Activated CD8-positive, alpha-beta memory T cell treated with anti-CD3 and anti-CD28 coated beads for 24 hours (primary cell): Measurements from ENCODE around the gene SRSF8.
"Not testable (repeated sequence)": the region's sequence is repeated elsewhere in the genome, so short reads cannot be mapped to it uniquely, and the experiment has no call there.

Experiments
- DNase-seq: peaks from one replicate; pipeline ENCODE4 v3.0.0-alpha.2; 2020

The SRSF8 gene, protein sequence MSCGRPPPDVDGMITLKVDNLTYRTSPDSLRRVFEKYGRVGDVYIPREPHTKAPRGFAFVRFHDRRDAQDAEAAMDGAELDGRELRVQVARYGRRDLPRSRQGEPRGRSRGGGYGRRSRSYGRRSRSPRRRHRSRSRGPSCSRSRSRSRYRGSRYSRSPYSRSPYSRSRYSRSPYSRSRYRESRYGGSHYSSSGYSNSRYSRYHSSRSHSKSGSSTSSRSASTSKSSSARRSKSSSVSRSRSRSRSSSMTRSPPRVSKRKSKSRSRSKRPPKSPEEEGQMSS

DNA sequence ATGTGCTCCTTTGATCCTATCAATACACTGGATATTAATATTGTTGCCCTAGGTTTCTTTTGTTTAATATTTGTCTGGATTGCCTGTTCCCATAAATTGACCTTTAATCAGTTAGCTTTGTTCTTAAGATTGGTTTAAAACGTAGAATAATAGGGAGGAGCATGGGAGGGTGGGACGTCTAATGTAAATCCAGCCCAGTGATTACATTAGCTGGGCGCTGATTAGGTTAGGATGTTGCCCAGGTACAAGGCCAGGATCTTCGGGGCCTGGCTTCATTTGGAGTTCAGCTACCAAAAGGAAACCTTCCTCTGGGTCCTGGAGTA lies at the start of gene SRSF8:
TSS of gene SRSF8 (plus strand) at position 204 of the 323 bp plus-strand sequence. CDS start 308 bp downstream, outside the sequence.
- no peak for DNase-seq

DNA sequence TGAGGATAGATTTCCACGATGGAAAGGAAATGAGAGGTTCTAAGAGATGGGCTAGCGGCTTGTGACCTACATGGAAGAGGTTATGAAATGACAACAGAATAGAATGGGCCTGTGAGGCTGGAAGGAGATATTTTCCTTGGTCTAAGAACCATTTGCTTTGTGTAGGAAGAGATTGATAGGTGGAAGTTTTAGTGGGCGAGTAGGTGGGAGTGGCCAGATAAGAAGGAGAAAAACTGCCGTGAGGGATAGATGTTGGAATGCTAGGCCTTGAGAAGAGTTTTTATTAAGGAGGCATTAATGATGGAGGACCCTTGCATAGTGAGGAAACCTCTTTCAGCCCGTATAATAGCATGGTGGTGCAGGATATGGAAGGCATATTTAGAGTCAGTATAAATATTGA lies 45.3 kb upstream of the SRSF8 start:
- not testable (repeated sequence) for DNase-seq

DNA sequence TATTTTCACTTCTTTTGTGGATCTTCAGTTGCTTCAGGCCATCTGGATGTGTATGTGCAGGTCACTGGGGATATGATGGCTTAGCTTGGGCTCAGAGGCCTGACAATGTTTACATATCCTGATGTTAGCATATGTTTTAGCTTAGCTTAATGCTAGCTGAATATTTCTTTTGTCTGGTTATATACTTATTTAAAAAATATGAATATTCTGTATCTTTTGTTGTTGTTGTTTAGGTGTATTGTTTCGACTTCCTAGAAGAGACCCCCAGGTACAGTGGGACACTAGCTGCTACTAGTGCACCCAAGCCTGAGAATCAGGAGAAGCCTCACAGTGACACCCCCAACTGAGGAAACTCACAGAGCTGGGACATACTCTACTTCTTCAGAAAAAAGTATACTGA lies 41.8 kb upstream of the SRSF8 start, which contains the start of gene KDM4E:
TSS of gene KDM4E (plus strand) at position 301 of the 400 bp plus-strand sequence. CDS start 300 bp downstream, outside the sequence.
- no peak for DNase-seq

DNA sequence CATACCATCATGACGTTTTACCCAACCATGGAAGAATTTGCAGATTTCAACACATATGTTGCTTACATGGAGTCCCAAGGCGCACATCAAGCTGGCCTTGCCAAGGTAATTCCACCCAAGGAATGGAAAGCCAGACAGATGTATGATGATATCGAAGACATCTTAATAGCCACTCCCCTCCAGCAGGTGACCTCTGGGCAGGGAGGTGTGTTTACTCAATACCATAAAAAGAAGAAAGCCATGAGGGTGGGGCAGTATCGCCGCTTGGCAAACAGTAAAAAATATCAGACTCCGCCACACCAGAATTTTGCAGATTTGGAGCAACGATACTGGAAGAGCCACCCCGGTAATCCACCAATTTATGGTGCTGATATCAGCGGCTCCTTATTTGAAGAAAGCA lies 41.1 kb upstream of the SRSF8 start:
- DNase-seq: not testable (repeated sequence)

DNA sequence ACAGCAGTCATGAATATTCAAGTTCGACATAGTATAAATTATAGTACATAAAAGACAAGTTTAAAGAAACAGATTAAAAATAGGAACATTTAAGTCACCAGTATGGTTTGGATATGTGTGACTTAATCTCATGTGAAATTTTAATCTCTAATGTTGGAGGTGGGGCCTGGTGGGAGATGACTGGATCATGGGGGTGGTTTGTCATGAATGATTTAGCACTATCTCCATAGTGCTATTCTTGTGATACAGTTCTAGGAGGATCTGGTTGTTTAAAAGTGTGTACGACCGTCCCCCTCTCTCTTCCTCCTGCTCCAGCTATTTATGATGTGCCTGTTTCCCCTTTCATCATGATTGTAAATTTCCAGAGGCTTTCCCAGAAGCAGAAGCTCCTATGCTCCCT lies 38.4 kb upstream of the SRSF8 start:
- no peak for DNase-seq

DNA sequence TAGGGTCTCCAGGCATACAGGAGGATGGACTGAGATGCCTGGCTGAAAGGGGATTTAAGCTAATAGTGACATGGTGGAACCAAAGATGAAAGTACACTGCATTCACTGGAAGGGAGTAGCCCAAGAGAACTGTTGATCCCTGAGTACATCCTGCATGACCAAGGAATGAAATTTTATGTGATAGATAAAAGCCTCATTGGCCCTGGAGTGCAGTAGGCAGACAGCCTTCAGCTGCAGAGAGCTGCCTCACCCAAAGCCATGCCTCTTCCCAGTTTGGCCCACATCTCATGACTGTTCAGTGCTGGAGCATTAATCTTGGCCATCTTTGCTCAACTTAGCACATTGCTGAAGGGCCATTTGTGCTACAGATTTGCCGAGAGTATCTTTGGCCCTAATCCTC lies 33.7 kb upstream of the SRSF8 start:
- no peak for DNase-seq

DNA sequence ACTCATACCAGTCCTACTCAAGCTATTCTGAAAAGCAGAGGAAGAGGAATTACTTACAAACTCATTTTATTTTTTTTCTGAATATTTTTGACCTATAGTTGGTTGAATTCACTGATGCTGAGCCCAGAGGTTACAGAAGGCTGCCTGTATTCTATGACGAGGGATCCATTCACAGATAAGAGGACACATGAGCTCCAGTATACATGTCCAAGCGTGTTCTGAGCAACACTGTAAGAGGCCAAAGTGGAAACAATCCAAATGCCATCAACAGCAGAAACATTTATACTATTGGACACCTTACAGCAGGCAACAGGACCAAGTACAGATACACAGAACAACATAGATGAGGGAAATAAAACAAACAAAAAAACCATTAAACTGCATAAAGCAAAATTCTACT lies 31.4 kb upstream of the SRSF8 start:
- DNase-seq: no peak

DNA sequence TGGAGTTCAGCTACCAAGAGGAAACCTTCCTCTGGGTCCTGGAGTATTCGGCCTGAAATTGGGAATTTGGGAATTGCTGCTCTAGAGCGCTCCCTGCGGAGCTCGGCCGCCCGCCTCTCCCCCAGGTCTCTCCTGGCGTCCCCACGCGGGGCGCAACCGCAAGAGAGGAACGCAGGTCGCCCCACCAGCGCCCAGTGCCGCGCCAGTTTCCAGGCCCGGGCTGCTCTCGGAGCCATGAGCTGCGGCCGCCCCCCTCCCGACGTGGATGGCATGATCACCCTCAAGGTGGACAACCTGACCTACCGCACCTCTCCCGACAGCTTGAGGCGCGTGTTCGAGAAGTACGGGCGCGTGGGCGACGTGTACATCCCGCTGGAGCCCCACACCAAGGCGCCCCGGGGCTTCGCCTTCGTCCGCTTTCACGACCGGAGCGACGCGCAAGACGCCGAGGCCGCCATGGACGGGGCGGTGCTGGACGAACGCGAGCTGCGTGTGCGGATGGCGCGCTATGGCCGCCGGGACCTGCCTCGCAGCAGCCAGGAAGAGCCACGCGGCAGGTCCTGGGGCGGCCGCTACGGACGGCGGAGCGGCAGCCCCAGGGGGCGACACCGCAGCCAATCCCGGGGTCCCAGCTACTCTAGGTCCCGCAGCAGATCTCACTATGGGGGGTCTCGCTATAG lies 29.2 kb upstream of the SRSF8 start:
- not testable (repeated sequence) for DNase-seq

DNA sequence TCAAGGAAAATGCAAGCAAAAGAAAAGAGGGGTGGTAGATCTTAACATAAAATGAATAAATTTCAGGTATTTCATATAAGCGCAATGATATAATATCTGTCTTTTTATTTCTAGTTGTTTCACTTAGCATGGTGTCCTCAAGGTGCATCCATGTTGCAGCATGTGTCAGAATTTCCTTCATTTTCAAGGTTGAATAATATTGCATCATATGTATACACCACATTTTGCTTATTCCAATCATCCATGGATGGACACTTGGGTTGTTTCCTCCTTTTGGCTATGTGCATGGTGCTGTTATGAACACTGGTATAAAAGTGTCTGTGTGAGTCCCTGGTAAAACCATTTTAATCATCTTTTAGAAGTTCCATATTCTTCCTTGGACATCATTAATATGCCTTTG lies 24.5 kb upstream of the SRSF8 start:
- DNase-seq: no peak

DNA sequence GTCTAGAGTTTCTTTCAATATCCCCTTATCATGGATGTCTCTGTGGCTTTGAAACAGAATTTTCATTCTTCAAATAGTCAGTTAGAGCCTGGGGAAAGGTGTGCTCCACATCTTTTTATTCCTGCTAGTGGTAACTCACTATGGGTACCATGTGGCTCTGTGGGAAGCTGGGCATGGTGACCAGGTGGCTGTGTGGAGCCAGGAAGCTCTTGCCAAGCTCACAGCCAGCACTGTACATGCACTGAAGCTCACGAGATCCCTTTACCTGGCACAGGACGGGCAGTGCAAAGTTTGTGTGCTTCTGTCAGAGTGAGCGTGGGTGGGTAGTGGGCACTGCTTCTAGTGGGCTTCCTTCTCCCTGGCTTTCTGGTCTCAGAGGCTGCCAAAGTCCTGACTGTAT lies 23.8 kb upstream of the SRSF8 start:
- no peak for DNase-seq

DNA sequence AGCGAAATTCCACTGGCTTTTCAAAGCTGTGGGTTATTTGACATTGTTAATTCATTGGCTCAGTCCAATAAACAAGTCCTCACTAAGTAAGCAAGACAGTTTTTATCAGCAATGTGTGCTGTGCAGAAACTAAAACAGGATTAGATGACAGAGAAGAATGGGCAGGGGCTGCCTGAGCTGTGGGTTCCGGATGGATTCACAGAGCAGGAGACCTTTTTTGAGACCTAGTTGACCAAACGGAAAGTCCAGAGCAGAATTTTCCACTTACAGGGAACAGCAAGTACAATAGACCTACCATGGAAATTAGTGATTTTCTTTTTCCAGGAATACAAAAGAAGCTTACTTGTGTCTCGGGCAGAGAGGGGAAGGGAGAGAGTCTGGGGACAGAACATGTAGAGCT lies 22.7 kb upstream of the SRSF8 start:
- no peak for DNase-seq

DNA sequence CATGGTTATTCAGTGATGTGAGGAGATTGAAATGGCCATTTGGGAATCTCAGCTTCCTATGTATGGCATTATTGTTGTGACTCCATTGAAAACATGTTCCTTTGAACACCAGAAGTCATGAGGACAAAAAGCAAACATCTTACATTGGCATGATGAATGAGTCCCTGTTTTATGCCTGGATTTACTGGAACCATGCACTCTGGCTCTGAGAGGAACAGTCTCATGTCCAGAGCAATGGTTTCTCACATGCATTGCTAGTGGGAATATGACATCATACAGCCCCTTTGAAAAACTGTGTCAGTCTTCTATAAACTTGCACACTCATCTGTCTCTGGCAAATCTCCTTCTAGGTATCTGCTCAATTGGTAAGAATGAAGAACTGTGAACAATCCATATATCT lies 20.9 kb upstream of the SRSF8 start:
- DNase-seq: no peak

DNA sequence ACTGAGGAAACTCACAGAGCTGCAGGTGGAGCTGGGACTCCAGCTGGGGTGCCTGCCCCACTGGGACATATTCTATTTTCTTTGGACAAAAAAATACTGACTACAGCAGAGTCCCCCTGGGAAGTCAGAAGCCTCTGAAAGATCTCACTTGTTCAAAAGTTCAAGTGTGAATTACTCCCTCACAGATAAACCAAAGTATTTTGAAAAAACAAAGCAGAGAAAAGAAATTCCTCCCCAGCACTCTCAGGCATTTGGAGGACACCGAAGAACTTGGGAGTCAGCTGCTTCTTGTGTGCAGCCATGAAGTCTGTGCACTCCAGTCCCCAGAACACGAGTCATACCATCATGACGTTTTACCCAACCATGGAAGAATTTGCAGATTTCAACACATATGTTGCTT lies 17.6 kb upstream of the SRSF8 start, which contains the start of gene KDM4F:
TSS of gene KDM4F (plus strand) at position 301 of the 400 bp plus-strand sequence.
- DNase-seq: not testable (repeated sequence)

DNA sequence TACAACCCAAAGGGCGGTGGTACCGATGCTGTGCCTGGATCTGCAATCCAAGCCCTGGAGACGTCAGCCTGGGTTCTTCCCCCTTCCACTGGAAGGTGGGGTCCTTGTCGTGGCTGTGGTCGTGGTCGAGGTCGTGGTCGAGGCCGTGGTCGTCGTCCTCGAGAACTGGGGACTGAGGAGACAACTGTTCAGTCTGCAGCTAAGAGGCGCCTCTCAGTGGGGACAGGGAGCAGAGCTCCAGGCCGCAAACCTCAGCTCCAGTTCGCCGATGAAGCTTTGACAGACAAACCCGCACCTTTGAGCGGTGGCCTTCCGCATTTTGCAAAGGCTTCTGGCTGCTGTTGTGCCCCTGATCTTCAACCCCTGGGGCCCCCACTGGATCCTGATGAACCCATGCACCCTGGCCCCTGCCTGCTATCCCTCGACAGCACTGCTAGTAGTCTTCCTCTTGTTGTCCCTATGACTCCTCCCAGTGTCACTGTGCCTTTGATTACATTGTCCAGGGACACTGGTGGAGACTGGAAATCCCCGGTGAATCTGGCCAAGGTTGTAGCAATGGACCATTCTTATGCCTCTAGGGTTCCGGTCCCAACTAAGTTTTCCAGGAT lies 16.0 kb upstream of the SRSF8 start:
- DNase-seq: no peak

DNA sequence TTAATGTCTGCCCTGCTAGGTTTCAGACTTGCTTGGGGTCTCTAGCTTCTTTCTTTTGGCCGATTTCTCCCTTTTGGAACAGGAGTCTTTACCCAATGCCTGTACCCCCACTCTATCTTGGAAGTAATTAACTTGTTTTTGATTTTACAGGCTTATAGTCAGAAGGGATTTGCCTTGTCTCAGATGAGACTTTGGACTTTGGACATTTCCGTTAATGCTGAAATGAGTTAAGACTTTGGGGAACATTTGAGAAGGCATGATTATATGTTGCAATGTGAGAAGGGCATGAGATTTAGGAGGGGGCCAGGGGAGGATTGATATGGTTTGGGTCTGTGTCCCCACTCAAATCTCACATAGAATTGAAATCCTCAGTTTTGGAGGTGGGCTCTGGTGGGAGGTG lies 12.4 kb upstream of the SRSF8 start:
- DNase-seq: no peak

DNA sequence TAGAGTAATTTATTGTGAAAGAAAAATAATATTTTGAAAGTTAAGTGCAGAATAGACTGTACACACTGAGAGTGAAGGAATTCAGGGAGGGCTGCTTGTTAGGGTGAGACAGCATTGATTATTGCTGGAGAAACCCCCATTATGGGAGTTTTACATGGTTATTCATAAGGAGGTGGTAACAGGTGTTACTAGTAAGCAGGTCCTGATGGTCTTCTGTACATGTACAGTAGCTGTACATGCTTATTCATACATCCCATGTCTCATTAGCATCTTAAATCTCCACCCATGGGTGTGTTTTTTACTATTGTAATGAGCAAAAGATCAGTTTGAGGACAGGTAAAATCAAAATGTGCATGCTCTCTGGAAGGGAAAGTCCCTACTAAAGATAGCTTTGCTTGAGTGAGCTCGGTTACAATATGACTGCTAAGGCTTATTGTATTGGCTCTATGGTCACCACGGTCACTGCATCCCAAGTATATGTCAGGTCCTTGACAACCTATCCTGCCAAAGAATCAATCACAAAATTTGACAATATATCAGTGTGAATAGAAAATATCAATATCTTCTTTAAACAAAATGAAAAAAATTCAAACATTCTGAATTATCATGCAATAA lies 11.3 kb upstream of the SRSF8 start:
- no peak for DNase-seq

DNA sequence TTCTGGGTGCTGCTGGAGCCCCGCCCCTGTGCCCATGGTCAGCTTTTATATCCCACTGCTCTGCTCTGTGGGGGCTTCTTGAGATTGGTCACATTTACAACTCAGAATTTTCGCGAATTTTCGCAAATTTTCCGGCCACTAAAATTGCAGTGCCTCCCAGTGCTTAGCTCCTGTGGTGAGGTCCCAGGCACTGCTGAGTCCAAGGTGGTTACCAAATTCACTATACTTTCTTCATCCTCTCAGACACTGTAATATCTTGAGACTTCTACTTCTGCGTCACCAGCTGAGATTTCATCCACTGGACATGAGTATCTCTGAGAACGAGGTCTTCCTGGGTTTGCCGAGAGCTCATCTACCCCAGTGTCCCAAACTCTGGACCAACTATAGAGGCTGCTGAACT lies 8.8 kb upstream of the SRSF8 start:
- no peak for DNase-seq

DNA sequence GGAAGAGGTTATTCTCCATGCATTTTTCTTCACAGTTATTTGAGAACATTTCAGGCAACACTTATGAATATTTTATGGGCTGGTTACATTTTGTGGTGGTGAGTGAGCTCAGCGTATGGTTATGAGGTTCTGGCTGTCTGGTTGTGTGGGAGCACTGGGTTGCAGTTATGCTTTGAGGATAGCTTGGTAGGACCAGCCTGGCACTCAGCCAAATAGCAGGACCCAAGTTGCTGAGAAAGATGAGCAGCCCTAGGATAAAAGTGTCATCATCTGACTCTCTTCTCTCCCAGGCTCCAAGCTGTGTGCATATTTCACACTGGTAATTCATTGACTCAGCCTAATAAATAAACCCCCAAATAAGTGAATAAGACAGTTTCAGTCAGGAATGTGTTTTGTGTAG lies 8.1 kb upstream of the SRSF8 start:
- no peak for DNase-seq

DNA sequence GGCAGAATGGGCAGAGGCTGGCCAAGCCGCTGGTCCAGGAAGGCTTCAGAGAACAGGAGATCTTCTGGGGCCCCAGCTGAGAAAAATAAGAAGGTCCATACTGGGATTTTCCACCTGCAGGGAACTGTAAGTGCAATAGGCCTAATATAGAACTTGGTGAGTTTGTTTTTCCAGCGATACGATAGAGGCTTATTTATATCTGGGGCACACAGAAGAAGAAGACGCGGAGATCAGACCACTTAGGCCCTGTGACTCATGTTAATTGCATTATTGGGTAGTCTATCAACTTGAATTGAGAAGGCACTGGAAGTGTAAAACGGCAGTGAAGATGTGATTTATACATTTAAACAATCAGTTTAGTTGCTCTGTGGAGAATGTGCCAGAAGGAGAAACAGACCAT lies 7.7 kb upstream of the SRSF8 start:
- no peak for DNase-seq

DNA sequence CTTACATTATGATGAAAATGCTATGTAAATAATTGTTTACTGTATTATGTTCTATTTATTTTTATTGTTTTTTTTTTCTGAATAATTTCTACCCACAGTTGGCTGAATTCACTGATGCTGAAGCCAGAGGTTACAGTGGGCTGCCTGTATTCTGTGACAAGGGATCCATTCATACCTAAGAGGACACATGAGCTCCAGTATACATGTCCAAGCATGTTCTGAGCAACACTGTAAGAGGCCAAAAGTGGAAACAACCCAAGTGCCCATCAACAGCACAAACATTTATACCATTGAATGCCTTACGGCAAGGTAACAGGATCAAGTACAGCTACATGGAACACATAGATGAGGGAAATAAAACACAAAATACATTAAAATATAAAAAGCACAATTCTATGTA lies 1.4 kb upstream of the SRSF8 start:
- no peak for DNase-seq

DNA sequence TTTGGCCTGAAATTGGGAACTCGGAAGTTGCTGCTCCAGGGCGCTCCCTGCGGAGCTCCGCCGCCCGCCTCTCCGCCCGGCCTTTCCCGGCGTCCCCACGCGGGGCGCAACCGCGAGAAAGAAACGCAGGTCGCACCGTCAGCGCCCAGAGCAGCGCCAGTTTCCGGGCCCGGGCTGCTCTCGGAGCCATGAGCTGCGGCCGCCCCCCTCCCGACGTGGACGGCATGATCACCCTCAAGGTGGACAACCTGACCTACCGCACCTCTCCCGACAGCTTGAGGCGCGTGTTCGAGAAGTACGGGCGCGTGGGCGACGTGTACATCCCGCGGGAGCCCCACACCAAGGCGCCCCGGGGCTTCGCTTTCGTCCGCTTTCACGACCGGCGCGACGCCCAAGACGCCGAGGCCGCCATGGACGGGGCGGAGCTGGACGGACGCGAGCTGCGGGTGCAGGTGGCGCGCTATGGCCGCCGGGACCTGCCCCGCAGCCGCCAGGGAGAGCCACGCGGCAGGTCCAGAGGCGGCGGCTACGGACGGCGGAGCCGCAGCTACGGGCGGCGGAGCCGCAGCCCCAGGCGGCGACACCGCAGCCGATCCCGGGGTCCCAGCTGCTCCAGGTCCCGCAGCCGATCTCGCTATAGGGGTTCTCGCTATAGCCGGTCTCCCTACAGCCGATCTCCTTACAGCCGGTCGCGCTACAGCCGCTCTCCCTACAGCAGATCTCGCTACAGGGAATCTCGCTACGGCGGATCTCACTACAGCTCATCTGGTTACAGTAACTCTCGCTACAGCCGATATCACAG lies 521 bp downstream of the SRSF8 start:
- DNase-seq: peak; percentile 91

DNA sequence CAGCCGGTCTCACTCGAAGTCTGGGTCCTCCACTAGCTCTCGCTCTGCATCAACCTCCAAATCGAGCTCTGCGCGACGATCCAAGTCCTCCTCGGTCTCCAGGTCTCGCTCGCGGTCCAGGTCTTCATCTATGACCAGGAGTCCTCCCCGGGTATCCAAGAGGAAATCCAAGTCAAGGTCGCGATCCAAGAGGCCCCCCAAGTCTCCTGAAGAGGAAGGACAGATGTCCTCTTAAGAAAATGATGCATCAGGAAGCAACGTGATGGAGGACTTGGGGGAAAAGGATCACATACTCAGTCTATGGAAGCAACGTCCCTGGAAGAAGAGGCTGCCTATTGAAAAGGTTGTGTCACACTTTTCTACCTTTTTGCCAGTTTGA lies 1.1 kb downstream of the SRSF8 start:
- DNase-seq: no peak

DNA sequence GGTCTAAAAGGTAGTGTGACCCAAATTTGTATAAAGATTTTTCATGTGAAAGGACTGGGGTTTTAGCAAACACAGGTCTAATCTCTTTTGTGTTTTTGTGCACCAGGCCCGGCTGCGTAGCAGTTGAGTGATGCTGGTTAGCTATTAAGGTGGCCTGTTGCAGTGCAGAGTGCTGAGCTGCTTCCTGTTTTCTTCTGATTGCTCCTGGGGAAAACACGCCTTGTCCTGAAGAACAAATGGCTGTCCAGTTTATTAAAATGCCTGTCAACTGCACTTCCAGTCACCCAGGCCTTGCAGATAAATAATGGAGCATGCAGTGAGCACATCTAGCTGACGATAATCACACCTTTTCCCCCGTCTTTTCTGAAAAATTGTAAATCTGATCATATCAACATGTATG lies 1.8 kb downstream of the SRSF8 start:
- DNase-seq: peak; percentile 75
